ENCODE results near the gene LCA5. TPM values are rescaled to one million over a fixed set of nuclear protein-coding genes. Genes with fewer than 3 reads are reported as not detected.

LCA5 gene
- total RNA-seq, 1 donor from 2014 or later, result 6.2 TPM

GRCh38 chr6:79469376-79470246 is 67.6 kb downstream of the LCA5 start:
- Histone ChIP-seq H3K9me3 (ENCODE audit: insufficient read depth, low read depth, low read length) (no peaks in the 10 kb centered on the region), H3K27me3 (ENCODE audit: insufficient read depth, low read length) (no peaks in the 10 kb centered on the region), H4K20me1 (ENCODE audit: insufficient read depth, low read length) (no peaks in the 10 kb centered on the region), H3K9ac (ENCODE audit: low read length) (no peak overlapping the region), H3K36me3 (ENCODE audit: insufficient read depth, low read length) (no peaks in the 10 kb centered on the region), H3K4me3 (ENCODE audit: insufficient read depth, low read depth, low read length) (no peak overlapping the region), H3K4me1 (ENCODE audit: insufficient read depth, low read length) (peaks cover 2% of the 10 kb centered on the region), H3K79me2 (ENCODE audit: insufficient read depth, low read length) (no peaks in the 10 kb centered on the region), H2AFZ (ENCODE audit: low read depth, low read length) (no peak overlapping the region), H3K4me2 (ENCODE audit: low read length) (no peak overlapping the region), H3K27ac (ENCODE audit: low read depth, low read length) (no peak overlapping the region)
- Mint-ChIP-seq H3K4me1 (ENCODE audit: low read depth, unreplicated experiment) (peaks cover 20% of the 10 kb centered on the region), H3K27ac (ENCODE audit: unreplicated experiment) (no peak overlapping the region), H3K27me3 (ENCODE audit: low read depth, unreplicated experiment) (no peaks in the 10 kb centered on the region), H3K4me3 (ENCODE audit: unreplicated experiment) (no peak overlapping the region), H3K36me3 (ENCODE audit: low read depth, unreplicated experiment) (no peaks in the 10 kb centered on the region), H3K9me3 (ENCODE audit: unreplicated experiment) (no peaks in the 10 kb centered on the region)
- FAIRE-seq (no peak), DNase-seq (ENCODE audit: low read depth) (no peak)
- no peak for TF ChIP-seq CTCF (IDR thresholded peaks at IDR 0.05; ENCODE audit: insufficient read depth, low read depth, low read length)
- TF ChIP-seq EZH2 (IDR thresholded peaks at IDR 0.05; ENCODE audit: insufficient read depth, low read length), result no peak

- no peaks in the 10 kb centered on the region for H3K9me3 Mint-ChIP-seq (ENCODE audit: unreplicated experiment)
- Histone ChIP-seq H3K36me3 (ENCODE audit: insufficient read depth, low read length) (no peaks in the 10 kb centered on the region), H3K4me3 (ENCODE audit: insufficient read depth, low read depth, low read length) (no peak overlapping the region), H3K27me3 (ENCODE audit: insufficient read depth, low read length) (no peaks in the 10 kb centered on the region), H3K27ac (ENCODE audit: low read depth, low read length) (no peak overlapping the region), H4K20me1 (ENCODE audit: insufficient read depth, low read length) (no peaks in the 10 kb centered on the region), H3K4me1 (ENCODE audit: insufficient read depth, low read length) (peaks cover 2% of the 10 kb centered on the region), H3K9ac (ENCODE audit: low read length) (no peak overlapping the region), H2AFZ (ENCODE audit: low read depth, low read length) (no peak overlapping the region), H3K9me3 (ENCODE audit: insufficient read depth, low read depth, low read length) (no peaks in the 10 kb centered on the region), H3K79me2 (ENCODE audit: insufficient read depth, low read length) (no peaks in the 10 kb centered on the region), H3K4me2 (ENCODE audit: low read length) (no peak overlapping the region)
- TF ChIP-seq CTCF (IDR thresholded peaks at IDR 0.05; ENCODE audit: insufficient read depth, low read depth, low read length), result no peak
- DNase-seq (ENCODE audit: low read depth), result no peak
- no peaks in the 10 kb centered on the region for H3K36me3 Mint-ChIP-seq (ENCODE audit: low read depth, unreplicated experiment)
- FAIRE-seq, result no peak
- no peaks in the 10 kb centered on the region for H3K27me3 Mint-ChIP-seq (ENCODE audit: low read depth, unreplicated experiment)
- H3K4me3 Mint-ChIP-seq (ENCODE audit: unreplicated experiment), result no peak overlapping the region
- H3K27ac Mint-ChIP-seq (ENCODE audit: unreplicated experiment), result no peak overlapping the region
- H3K4me1 Mint-ChIP-seq (ENCODE audit: low read depth, unreplicated experiment), result peaks cover 24% of the 10 kb centered on the region
These were observed 68.6 kb downstream of the LCA5 start for GRCh38 chr6:79468587-79468986.

- Mint-ChIP-seq H3K4me1 (ENCODE audit: low read depth, unreplicated experiment) (peaks cover 25% of the 10 kb centered on the region), H3K4me3 (ENCODE audit: unreplicated experiment) (peak overlapping the region; percentile 10), H3K9me3 (ENCODE audit: unreplicated experiment) (no peaks in the 10 kb centered on the region), H3K27me3 (ENCODE audit: low read depth, unreplicated experiment) (no peaks in the 10 kb centered on the region), H3K27ac (ENCODE audit: unreplicated experiment) (peak overlapping the region; percentile 54), H3K36me3 (ENCODE audit: low read depth, unreplicated experiment) (no peaks in the 10 kb centered on the region)
- no peak overlapping the region for H3K4me3 ChIP-seq (ENCODE audit: insufficient read depth, low read depth, low read length)
- no peaks in the 10 kb centered on the region for H3K79me2 ChIP-seq (ENCODE audit: insufficient read depth, low read length)
- no peaks in the 10 kb centered on the region for H4K20me1 ChIP-seq (ENCODE audit: insufficient read depth, low read length)
- no peak overlapping the region for H2AFZ ChIP-seq (ENCODE audit: low read depth, low read length)
- FAIRE-seq (no peak), DNase-seq (ENCODE audit: low read depth) (peak; percentile 60)
- H3K4me2 ChIP-seq (ENCODE audit: low read length), result peak overlapping the region; percentile 9
- no peaks in the 10 kb centered on the region for H3K27me3 ChIP-seq (ENCODE audit: insufficient read depth, low read length)
- no peak overlapping the region for H3K27ac ChIP-seq (ENCODE audit: low read depth, low read length)
- H3K36me3 ChIP-seq (ENCODE audit: insufficient read depth, low read length), result no peaks in the 10 kb centered on the region
- TF ChIP-seq CTCF (IDR thresholded peaks at IDR 0.05; ENCODE audit: insufficient read depth, low read depth, low read length), result no peak
- no peak for TF ChIP-seq EZH2 (IDR thresholded peaks at IDR 0.05; ENCODE audit: insufficient read depth, low read length)
- H3K4me1 ChIP-seq (ENCODE audit: insufficient read depth, low read length), result peaks cover 2% of the 10 kb centered on the region
- H3K9me3 ChIP-seq (ENCODE audit: insufficient read depth, low read depth, low read length), result no peaks in the 10 kb centered on the region
- H3K9ac ChIP-seq (ENCODE audit: low read length), result no peak overlapping the region
These were observed 69.1 kb downstream of the LCA5 start for GRCh38 chr6:79468116-79468515.

Measured in astrocyte (in vitro differentiated cells and primary cell).